Measurements from ENCODE around the gene MMS19.

MMS19 gene, protein sequence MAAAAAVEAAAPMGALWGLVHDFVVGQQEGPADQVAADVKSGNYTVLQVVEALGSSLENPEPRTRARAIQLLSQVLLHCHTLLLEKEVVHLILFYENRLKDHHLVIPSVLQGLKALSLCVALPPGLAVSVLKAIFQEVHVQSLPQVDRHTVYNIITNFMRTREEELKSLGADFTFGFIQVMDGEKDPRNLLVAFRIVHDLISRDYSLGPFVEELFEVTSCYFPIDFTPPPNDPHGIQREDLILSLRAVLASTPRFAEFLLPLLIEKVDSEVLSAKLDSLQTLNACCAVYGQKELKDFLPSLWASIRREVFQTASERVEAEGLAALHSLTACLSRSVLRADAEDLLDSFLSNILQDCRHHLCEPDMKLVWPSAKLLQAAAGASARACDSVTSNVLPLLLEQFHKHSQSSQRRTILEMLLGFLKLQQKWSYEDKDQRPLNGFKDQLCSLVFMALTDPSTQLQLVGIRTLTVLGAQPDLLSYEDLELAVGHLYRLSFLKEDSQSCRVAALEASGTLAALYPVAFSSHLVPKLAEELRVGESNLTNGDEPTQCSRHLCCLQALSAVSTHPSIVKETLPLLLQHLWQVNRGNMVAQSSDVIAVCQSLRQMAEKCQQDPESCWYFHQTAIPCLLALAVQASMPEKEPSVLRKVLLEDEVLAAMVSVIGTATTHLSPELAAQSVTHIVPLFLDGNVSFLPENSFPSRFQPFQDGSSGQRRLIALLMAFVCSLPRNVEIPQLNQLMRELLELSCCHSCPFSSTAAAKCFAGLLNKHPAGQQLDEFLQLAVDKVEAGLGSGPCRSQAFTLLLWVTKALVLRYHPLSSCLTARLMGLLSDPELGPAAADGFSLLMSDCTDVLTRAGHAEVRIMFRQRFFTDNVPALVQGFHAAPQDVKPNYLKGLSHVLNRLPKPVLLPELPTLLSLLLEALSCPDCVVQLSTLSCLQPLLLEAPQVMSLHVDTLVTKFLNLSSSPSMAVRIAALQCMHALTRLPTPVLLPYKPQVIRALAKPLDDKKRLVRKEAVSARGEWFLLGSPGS

GRCh38 chr10:97498076-97498840, at the start of gene MMS19:
TSS of gene MMS19 (minus strand) at chr10:97498422. CDS start at chr10:97498384, 38 bp downstream.
- DNase-seq (ENCODE audit: low read depth) = peak; percentile 88

GRCh38 chr10:97547962-97548361, 49.7 kb upstream of the MMS19 start:
- no peak for DNase-seq (ENCODE audit: low read depth)

DNA sequence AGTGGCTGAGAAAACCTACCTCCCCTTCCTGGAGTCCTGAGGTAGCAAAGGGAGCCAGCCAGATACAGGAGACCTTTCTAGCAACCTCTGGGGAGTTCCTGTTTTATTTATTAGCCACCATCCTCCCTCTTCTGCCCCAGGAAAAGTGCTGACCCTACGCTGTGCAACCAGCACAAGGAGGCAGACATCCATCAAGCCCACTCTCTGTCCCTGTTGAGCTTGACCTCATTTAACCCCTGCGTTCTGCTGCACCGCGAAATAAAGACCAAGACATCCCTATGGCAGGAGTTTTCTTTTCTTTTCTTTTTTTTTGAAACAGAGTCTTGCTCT, 49.0 kb upstream of the MMS19 start:
- no peak for DNase-seq (ENCODE audit: low read depth)

GRCh38 chr10:97546456-97547270, 48.4 kb upstream of the MMS19 start:
- no peak for DNase-seq (ENCODE audit: low read depth)

DNA sequence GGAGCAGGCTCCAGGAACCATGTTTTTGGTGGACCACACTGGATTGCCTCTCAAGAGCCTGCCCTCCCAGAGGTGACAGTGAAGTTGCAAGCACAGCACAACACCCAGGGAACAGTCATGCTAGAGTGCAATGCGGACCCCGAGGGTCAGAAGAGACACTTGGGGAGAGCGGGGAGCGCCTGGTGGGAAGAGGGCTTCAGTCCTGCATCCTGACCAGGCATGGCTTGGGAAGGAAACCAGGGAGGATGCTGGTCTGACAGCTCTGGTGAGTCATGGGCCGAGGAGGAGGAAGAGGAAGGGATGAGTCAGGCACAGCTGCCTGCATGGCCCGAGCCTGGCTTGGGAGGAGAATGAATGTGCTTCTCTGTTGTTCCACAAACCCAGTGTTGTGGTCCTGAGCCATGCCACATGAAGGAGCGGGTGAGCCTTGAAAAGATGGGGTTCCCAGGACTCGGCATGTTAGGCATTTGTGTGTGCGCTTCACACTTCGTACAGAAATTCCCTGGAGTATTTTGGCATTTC, 44.9 kb upstream of the MMS19 start:
- peak; percentile 90 for DNase-seq (ENCODE audit: low read depth)

DNA sequence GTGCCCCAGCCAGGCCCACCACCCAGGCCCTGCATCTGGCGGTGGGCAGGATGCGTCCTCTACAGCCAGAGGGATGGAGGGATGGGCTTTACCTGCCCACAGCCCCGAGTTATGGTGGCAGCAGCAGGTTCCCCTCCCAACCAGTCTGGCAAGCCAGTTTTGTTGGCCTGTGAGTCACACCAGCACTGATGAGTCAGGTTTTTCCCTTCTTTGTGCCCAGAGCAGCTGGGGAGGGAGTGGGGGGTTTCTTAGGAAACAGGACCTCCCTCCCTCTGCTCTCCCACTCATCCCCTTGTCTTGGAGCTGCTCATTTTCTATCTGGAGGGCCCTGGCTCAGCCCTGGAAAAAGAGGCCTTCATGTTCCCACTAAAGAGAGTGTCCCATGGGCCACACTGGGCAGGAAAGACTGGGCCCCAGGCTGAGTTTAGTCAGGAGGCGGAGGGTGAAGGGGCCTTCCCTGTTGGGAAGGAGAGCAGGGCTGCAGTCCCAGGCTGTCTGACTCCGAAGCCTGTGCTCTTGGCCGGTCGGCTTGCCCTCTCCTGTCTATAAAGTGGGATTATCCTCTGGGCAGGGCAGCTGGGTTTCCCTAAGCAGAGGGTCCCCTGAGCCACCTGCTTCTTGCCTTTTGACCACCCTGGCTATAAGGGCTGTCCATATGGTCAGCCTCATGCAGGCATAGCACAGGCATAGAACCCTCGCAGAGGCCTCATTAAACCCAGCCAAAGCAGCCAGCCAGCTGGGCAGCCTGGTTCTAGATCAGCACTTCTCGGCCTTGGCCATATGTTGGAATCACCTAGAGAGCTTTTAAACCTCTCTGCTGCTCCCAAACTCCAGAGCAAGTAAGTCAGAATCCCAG, 44.2 kb upstream of the MMS19 start:
- peak; percentile 88 for DNase-seq (ENCODE audit: low read depth)

DNA sequence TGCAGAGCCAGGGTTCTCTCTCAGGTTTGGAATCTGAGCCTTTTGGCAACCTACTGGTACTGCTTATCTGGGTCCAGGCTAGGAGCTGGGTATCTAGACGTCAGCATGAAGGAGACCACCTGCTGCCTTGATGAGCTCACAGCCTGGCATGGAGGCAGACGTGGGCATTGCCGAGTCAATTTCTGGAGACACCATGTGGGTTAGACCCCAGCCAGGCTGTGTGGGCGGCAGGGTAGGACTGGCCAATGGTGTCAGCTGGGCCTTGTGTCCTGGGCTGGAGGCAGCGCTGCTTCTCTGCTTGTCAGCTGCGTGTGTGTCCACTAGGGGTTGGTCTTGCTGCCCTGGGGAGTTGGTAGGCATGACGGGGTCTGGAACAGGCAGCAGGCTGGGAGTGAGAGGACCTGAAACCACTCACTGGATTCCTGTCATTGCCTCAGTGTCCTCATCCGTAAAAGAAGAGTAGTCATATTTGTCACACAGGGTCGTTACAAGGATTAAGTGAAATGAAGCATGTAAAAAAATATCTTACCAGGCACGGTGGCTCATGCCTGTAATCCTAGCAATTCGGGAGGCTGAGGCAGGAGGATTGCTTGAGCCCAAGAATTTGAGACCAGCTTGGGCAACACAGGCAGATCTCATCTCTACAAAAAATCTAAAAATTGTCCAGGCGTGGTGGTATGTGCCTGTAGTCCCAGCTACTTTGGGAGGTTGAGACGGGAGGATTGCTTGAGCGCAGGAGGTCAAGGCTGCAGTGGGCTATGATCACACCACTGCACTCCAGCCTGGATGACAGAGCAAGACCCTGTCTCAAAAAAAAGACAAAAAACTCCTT, 42.7 kb upstream of the MMS19 start:
- DNase-seq (ENCODE audit: low read depth) = no peak

GRCh38 chr10:97539523-97540200, 41.4 kb upstream of the MMS19 start:
- no peak for DNase-seq (ENCODE audit: low read depth)

GRCh38 chr10:97538839-97539238, 40.6 kb upstream of the MMS19 start:
- DNase-seq (ENCODE audit: low read depth) = no peak

DNA sequence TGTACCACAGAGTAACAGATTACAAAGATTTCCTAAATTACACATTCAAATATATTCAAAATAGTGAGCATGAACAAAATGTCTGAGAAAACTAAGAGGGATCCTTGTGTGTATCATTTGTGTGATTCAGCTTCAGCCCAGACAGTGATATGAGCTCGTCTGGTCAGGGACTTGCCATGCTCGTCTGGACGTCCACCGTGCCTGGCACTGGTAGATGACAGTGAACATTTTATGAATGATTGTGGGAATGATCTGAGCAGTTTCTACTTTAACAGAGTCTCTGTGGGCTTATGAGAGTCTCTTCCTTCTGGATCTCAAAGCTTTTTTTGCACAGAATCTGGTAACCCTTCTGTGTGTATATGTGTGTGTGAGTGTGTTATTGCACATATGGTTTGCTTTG, 40.2 kb upstream of the MMS19 start:
- DNase-seq (ENCODE audit: low read depth) = no peak

GRCh38 chr10:97537186-97537869, 39.1 kb upstream of the MMS19 start:
- DNase-seq (ENCODE audit: low read depth) = no peak

DNA sequence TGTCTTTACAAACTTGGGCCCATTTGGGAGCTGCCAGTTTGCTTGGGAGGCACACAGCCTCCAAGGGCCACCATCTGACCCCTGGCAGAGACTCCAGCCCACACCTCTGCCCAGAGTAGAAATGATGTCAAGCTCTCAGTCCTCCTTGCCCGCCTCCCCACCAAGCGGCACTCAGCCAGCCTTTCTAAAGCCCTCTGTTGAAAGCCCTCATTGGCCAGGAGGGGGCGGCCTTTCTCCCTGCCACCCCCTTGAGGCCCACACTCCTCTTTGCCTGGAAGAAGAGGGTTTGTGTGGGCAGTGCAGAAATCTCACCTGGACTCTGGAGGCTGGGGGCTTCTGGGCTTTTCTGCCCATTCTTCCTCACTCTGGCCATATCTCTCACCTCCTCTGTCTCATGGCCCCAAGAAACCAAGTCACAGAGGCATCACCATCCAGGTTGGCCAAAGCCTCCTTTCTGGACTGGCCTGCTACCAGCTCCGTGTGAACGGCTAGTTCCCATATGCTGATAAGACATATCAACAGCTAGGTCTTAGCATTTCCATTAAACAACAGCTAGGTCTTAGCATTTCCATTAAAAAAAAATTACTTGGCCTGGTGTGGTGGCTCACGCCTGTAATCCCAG, 36.6 kb upstream of the MMS19 start:
- DNase-seq (ENCODE audit: low read depth) = no peak

DNA sequence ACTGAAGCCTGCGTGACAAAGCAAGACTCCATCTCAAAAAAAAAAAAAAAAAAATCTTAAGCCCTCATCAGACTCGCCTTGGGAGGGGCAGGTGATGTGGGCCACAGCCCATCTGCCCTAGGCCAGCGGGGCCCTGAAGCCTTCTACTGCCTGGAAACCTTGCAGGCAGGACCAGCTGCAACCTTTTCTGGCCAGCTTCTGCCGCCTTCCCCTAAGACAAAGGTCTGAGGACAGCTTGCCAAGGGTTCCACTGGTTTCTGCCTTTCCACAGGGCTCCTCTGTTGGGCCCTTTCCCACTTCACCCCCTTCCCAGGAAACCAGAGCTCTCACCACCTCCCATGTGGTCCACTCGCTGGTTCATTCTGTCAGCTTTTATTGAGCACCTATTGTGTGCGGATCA, 35.7 kb upstream of the MMS19 start:
- no peak for DNase-seq (ENCODE audit: low read depth)

DNA sequence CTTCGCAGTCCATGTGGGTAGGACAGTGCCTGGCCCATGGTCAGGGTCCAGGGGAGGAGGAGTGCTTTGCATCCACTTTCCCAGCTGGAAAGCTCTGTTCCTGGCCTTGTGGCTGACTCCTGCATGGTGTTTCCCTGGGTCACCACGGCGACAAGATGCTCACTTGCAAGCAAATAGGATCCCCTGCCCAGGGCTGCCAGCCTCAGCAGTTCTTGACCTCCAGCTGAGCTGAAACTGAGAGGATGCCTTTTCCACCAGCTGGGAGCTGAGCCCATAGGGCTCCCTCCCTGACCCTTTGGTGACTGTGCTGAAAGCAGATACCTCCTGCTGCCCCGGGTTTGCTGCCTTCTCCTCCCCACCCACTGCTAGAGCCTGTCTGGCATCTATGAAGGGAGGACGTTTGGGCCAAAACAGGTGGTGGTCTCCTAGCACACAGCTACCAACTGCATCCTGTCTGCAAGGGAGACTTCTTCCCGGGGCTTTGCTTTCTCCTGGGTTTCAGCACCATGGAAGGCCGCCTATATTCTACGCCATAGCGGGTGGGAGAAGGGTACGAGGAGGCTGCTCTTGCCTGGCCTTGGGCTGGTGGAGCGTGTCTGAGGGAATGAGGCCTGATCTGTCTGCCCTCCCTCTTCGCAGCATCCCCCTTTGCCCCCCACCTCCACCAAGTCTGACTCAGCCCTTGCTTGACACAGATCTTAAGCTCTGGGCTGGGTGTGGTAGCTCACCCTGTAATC, 34.9 kb upstream of the MMS19 start:
- no peak for DNase-seq (ENCODE audit: low read depth)

- no peak for DNase-seq (ENCODE audit: low read depth)
These were observed 33.3 kb upstream of the MMS19 start for GRCh38 chr10:97531401-97531986.

DNA sequence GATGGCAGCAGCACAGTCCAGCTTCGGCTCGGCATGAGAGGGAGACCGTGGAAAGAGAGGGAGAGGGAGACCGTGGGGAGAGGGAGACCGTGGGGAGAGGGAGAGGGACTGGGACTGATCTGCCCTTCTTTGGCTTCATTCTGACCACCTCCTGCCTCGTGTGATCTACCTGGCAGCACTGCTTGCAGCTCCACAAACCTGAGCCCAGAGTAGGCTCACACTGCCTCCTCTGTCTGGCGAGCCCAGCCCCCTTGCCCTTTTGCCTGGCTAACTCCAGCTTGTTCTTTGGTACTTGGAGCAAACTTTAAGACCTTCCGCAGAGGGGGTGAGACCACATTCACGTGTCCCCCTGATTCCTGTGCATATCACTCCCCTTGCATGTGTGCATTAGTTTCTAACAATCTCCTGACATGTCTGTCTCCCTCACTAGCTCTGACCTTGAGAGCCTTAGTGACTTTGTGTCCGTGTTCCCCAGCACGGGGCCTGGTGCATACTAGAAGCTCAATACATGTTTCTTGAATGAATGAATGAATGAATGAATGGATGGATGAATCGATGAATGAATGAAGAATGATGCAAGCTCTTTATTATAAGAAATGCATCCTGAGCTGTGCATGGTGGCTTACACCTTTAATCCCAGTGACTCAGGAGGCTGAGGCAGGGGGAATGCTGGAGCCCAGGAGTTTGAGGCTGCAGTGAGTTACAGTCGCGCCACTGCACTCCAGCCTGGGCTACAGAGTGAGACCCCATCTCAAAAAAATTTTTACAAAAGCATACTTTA, 31.7 kb upstream of the MMS19 start:
- no peak for DNase-seq (ENCODE audit: low read depth)
